RWPE2 (cell line): ENCODE data around the gene CDR2L.

Source experiments
- ATAC-seq: fragments of 200-7000 bp; cut with Tn5 transposase; 3 replicates; pipeline ENCODE4 v1.9.1; 2021; ENCODE audit warnings: low read depth
- DNase-seq: peaks from one replicate; pipeline ENCODE4 v3.0.0-alpha.2; 2020; ENCODE audit warnings: low spot score
- H3K27ac ChIP-seq: fragments of 450-650 bp; 2 replicates; pipeline ENCODE4 v1.5.1; 2017; ENCODE audit warnings: mild to moderate bottlenecking; ENCODE audit not compliant: poor library complexity, severe bottlenecking
- H3K27me3 ChIP-seq: fragments of 250-450 bp; sonication (Bioruptor Pico); 2 replicates; pipeline ENCODE4 v1.5.1; 2021; ENCODE audit warnings: mild to moderate bottlenecking, moderate library complexity; ENCODE audit not compliant: insufficient read depth, poor library complexity, severe bottlenecking
- H3K36me3 ChIP-seq: fragments of 250-450 bp; sonication (Bioruptor Pico); 2 replicates; pipeline ENCODE4 v1.5.1; 2020; ENCODE audit warnings: low read depth, mild to moderate bottlenecking, moderate library complexity
- H3K4me1 ChIP-seq: fragments of 250-450 bp; sonication (Bioruptor Pico); 2 replicates; pipeline ENCODE4 v1.5.1; 2021; ENCODE audit warnings: mild to moderate bottlenecking, moderate library complexity; ENCODE audit not compliant: insufficient read depth, poor library complexity, severe bottlenecking
- H3K4me3 ChIP-seq: fragments of 250-450 bp; sonication (Bioruptor Pico); 2 replicates; pipeline ENCODE4 v1.5.1; 2021; ENCODE audit warnings: mild to moderate bottlenecking, moderate library complexity; ENCODE audit not compliant: severe bottlenecking
- H3K9me3 ChIP-seq: fragments of 250-450 bp; sonication (Bioruptor Pico); 2 replicates; pipeline ENCODE4 v1.5.1; 2021; ENCODE audit warnings: mild to moderate bottlenecking, moderate library complexity; ENCODE audit not compliant: severe bottlenecking
- TF ChIP-seq, protein P1 (sequence below): fragments of 450-650 bp; IDR thresholded peaks from one replicate; pipeline ENCODE4 v1.5.1; 2017; ENCODE audit warnings: mild to moderate bottlenecking, moderate library complexity; ENCODE audit not compliant: poor library complexity, severe bottlenecking

Gene CDR2L

DNA sequence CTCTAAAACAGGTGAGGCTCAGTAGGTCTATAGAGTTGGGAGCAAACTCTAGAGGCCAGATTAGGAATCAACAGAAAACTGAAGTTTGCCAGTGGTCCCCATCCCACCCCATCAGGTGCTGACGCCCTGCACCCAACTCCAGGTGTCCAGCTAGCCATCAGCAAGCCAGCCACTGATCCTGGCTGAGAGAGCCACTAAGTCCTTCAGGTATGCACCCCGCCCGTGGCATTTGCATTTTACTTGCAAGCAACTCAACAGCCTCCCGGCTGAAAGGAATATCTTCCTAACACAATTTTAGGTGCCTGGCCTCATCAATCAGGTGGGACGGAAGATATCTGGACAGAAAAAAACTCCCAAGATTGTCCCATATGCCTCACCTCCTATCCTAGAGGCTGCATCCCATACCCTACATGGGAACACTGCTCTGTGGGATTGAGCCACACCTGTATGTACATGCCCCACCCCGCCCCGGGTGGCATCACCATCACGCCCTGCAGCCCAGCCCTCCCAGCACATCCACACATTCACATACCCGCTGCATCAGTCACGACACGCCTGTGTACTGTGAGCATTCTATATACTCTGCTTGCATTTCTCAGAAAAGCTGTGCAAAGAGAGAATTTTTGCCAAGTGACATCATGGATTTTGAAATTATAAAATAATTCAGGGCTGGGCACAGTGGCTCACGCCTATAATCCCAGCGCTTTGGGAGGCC, 43.5 kb upstream of the CDR2L start:
- peak overlapping the region; percentile 90 for H3K27ac ChIP-seq
- no peak overlapping the region for H3K4me3 ChIP-seq
- no peaks in the 10 kb centered on the region for H3K36me3 ChIP-seq
- ATAC-seq (peak; percentile 97), DNase-seq (peak; percentile 99)
- H3K9me3 ChIP-seq = no peaks in the 10 kb centered on the region
- TF ChIP-seq, protein P1, sequence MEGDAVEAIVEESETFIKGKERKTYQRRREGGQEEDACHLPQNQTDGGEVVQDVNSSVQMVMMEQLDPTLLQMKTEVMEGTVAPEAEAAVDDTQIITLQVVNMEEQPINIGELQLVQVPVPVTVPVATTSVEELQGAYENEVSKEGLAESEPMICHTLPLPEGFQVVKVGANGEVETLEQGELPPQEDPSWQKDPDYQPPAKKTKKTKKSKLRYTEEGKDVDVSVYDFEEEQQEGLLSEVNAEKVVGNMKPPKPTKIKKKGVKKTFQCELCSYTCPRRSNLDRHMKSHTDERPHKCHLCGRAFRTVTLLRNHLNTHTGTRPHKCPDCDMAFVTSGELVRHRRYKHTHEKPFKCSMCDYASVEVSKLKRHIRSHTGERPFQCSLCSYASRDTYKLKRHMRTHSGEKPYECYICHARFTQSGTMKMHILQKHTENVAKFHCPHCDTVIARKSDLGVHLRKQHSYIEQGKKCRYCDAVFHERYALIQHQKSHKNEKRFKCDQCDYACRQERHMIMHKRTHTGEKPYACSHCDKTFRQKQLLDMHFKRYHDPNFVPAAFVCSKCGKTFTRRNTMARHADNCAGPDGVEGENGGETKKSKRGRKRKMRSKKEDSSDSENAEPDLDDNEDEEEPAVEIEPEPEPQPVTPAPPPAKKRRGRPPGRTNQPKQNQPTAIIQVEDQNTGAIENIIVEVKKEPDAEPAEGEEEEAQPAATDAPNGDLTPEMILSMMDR = no peak
- no peaks in the 10 kb centered on the region for H3K27me3 ChIP-seq
- peaks cover 16% of the 10 kb centered on the region for H3K4me1 ChIP-seq

GRCh38 chr17:74945543-74945942, 41.9 kb upstream of the CDR2L start:
- ATAC-seq (no peak), DNase-seq (no peak)
- TF ChIP-seq, protein P1 = no peak
- Histone ChIP-seq H3K27ac (peak overlapping the region; percentile 90), H3K4me1 (peaks cover 22% of the 10 kb centered on the region), H3K9me3 (no peaks in the 10 kb centered on the region), H3K4me3 (no peak overlapping the region), H3K27me3 (no peaks in the 10 kb centered on the region), H3K36me3 (no peaks in the 10 kb centered on the region)

DNA sequence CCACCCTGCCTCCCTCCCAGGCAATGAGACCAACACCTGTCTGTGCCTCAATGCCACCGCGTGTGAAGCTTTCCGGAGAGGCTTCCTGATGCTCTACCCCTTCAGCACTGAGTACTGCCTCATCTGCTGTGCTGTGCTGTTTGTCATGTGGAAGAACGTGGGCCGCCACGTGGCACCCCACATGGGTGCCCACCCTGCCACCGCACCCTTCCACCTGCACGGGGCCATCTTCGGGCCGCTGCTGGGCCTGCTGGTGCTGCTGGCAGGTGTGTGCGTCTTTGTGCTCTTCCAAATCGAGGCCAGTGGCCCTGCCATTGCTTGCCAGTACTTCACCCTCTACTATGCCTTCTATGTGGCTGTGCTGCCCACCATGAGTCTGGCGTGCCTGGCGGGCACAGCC, 40.8 kb upstream of the CDR2L start:
- no peaks in the 10 kb centered on the region for H3K36me3 ChIP-seq
- H3K4me3 ChIP-seq = no peak overlapping the region
- ATAC-seq (no peak), DNase-seq (no peak)
- peaks cover 28% of the 10 kb centered on the region for H3K4me1 ChIP-seq
- no peak overlapping the region for H3K27ac ChIP-seq
- no peaks in the 10 kb centered on the region for H3K27me3 ChIP-seq
- TF ChIP-seq, protein P1 = no peak
- H3K9me3 ChIP-seq = no peaks in the 10 kb centered on the region

DNA sequence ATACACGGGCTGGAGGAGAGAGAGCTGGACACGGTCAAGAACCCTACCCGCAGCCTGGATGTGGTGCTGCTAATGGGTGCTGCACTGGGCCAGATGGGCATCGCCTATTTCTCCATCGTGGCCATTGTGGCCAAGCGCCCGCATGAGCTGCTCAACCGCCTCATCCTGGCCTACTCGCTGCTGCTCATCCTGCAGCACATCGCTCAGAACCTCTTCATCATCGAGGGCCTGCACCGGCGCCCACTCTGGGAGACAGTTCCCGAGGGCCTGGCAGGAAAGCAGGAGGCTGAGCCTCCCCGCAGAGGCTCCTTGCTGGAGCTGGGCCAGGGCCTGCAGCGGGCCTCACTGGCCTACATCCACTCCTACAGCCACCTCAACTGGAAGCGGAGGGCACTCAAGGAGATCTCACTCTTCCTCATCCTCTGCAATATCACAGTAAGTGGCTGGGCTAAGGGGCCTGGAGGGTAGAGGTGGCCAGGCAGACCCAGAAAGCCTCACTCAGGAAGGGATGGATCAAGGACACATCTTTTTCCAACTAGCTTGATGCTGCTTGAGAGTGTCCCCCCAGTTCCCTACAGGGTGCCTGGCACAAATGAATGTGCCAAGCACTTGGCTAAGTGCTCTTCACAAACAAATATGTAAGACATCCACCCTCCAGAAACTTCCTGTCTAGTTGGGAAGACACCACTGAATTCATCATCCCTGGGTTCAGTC, 40.2 kb upstream of the CDR2L start:
- ATAC-seq (no peak), DNase-seq (peak; percentile 54)
- peaks cover 28% of the 10 kb centered on the region for H3K4me1 ChIP-seq
- no peaks in the 10 kb centered on the region for H3K9me3 ChIP-seq
- TF ChIP-seq, protein P1 = no peak
- no peaks in the 10 kb centered on the region for H3K36me3 ChIP-seq
- no peaks in the 10 kb centered on the region for H3K27me3 ChIP-seq
- H3K4me3 ChIP-seq = no peak overlapping the region
- no peak overlapping the region for H3K27ac ChIP-seq
